SK-N-SH (cell line): Measurements from ENCODE around the gene EXOG. TPM values are rescaled to one million over a fixed set of nuclear protein-coding genes. Genes with fewer than 3 reads are reported as not detected.

Experiments used
- CTCF ChIA-PET: fragments of 300-600, 350-600 bp; formaldehyde crosslinking; extraction: SDS; loops from one replicate; lab custom pipeline; 2021; lab: Yijun Ruan, JAX
- POLR2A ChIA-PET: fragments of 350-600 bp; sonication (Branson Sonifier 250); formaldehyde crosslinking; extraction: SDS; loops from one replicate; lab custom pipeline; 2020; ENCODE audit warnings: antibody characterized with exemption, inconsistent platforms; lab: Yijun Ruan, JAX
- DNase-seq: peaks from one replicate; pipeline ENCODE4 v3.0.0; 2012
- H2AFZ ChIP-seq: fragments of 200-600 bp; sonication (generic); 2 replicates; pipeline ENCODE4 v1.8.1; 2016; ENCODE audit warnings: antibody characterized with exemption, mild to moderate bottlenecking, low read depth
- H3F3A ChIP-seq: fragments of 200-600 bp; sonication (generic); replicated peaks from 2 replicates; pipeline ENCODE3; 2016; ENCODE audit warnings: antibody characterized with exemption, mild to moderate bottlenecking; ENCODE audit not compliant: insufficient read depth
- H3K27ac ChIP-seq, 2 experiments: fragments of 200-500 bp in 1 of 2; fragments of 200-600 bp in 1 of 2; sonication (Bioruptor generic) in 1 of 2; sonication (generic), shearing (Covaris generic) in 1 of 2; 2 replicates each; pipeline versions ENCODE4 v1.5.1 to v1.6.1; 2014 to 2016; ENCODE audit warnings: low read depth in 2 of 2, inconsistent platforms in 1 of 2, low read length in 1 of 2, mild to moderate bottlenecking in 1 of 2, mixed read lengths in 1 of 2
- H3K27me3 ChIP-seq: fragments of 200-600 bp; sonication (generic), shearing (Covaris generic); 2 replicates; pipeline ENCODE4 v1.6.1; 2016; ENCODE audit warnings: mixed run types; ENCODE audit not compliant: insufficient read depth
- H3K36me3 ChIP-seq, 2 experiments: fragments of 200-500 bp in 1 of 2; fragments of 200-600 bp in 1 of 2; sonication (Bioruptor generic) in 1 of 2; sonication (generic) in 1 of 2; replicated peaks in 1 of 2; 2 replicates each; pipeline versions ENCODE3 to v1.5.1; 2014 to 2016; ENCODE audit warnings: low read length in 1 of 2, mild to moderate bottlenecking in 1 of 2; ENCODE audit not compliant: insufficient read depth in 2 of 2, control insufficient read depth in 1 of 2
- H3K4me1 ChIP-seq, 2 experiments: fragments of 200-500 bp in 1 of 2; fragments of 200-600 bp in 1 of 2; sonication (Bioruptor generic) in 1 of 2; sonication (generic), shearing (Covaris generic) in 1 of 2; 2 replicates each; pipeline versions ENCODE4 v1.5.1 to v1.6.1; 2014 to 2016; ENCODE audit warnings: low read depth in 1 of 2, low read length in 1 of 2, mixed run types in 1 of 2; ENCODE audit not compliant: insufficient read depth in 2 of 2, control insufficient read depth in 1 of 2
- H3K4me2 ChIP-seq: fragments of 200-600 bp; sonication (generic), shearing (Covaris generic); 2 replicates; pipeline ENCODE4 v1.6.1; 2017; ENCODE audit warnings: mixed run types
- H3K4me3 ChIP-seq, 2 experiments: fragments of 200-500 bp in 1 of 2; fragments of 200-600 bp in 1 of 2; sonication (Bioruptor generic) in 1 of 2; sonication (generic), shearing (Covaris generic) in 1 of 2; 2 replicates each; pipeline versions ENCODE4 v1.5.1 to v1.8.1; 2014 to 2016; ENCODE audit warnings: low read depth in 2 of 2, inconsistent platforms in 1 of 2, low read length in 1 of 2, mild to moderate bottlenecking in 1 of 2, mixed read lengths in 1 of 2, moderate library complexity in 1 of 2
- H3K79me2 ChIP-seq: fragments of 200-600 bp; sonication (generic); 2 replicates; pipeline ENCODE4 v1.8.1; 2017; ENCODE audit warnings: mild to moderate bottlenecking; ENCODE audit not compliant: insufficient read depth
- H3K9ac ChIP-seq: fragments of 200-600 bp; sonication (generic); 2 replicates; pipeline ENCODE4 v1.6.1; 2017; ENCODE audit warnings: mixed run types
- H3K9me2 ChIP-seq: fragments of 200-600 bp; sonication (generic); 2 replicates; pipeline ENCODE4 v1.6.1; 2017; ENCODE audit warnings: mixed run types
- H3K9me3 ChIP-seq: fragments of 200-600 bp; sonication (generic); 2 replicates; pipeline ENCODE4 v1.6.1; 2017; ENCODE audit warnings: mixed run types, mild to moderate bottlenecking, moderate library complexity
- H4K20me1 ChIP-seq: fragments of 200-600 bp; sonication (generic); 2 replicates; pipeline ENCODE4 v1.6.1; 2017; ENCODE audit warnings: mild to moderate bottlenecking, mixed run types; ENCODE audit not compliant: insufficient read depth
- FOSL2 ChIP-seq: IDR thresholded peaks from 2 replicates; pipeline ENCODE4 v1.4.0; 2012; ENCODE audit warnings: low read depth, mild to moderate bottlenecking, moderate library complexity, borderline replicate concordance
- FOXM1 ChIP-seq: IDR thresholded peaks from 2 replicates; pipeline ENCODE4 v1.4.0; 2012; ENCODE audit warnings: low read depth, mild to moderate bottlenecking
- GABPA ChIP-seq: IDR thresholded peaks from 2 replicates; pipeline ENCODE4 v1.4.0; 2012; ENCODE audit warnings: low read depth, mild to moderate bottlenecking
- GATA2 ChIP-seq: sonication (generic); formaldehyde crosslinking; IDR thresholded peaks from 2 replicates; pipeline ENCODE4 v1.5.0; 2020; ENCODE audit warnings: mild to moderate bottlenecking, missing genetic modification reagents
- JUND ChIP-seq: IDR thresholded peaks from 2 replicates; pipeline ENCODE4 v1.4.0; 2012
- MEF2A ChIP-seq: IDR thresholded peaks from 2 replicates; pipeline ENCODE4 v1.4.0; 2012; ENCODE audit warnings: low read depth, borderline replicate concordance
- MXI1 ChIP-seq: IDR thresholded peaks from 2 replicates; pipeline ENCODE4 v1.6.1; 2012; ENCODE audit warnings: mild to moderate bottlenecking, low read depth, low read length, improper control_type of control experiment
- NFIC ChIP-seq: IDR thresholded peaks from 2 replicates; pipeline ENCODE4 v1.4.0; 2012; ENCODE audit warnings: borderline replicate concordance
- POLR2AphosphoS5 ChIP-seq: IDR thresholded peaks from 2 replicates; pipeline ENCODE4 v1.6.1; 2012; ENCODE audit warnings: low read depth, low read length
- RAD21 ChIP-seq: IDR thresholded peaks from 2 replicates; pipeline ENCODE4 v1.6.1; 2012; ENCODE audit warnings: mild to moderate bottlenecking, low read length
- SIN3A ChIP-seq: IDR thresholded peaks from 2 replicates; pipeline ENCODE4 v1.6.1; 2012; ENCODE audit warnings: low read depth, mild to moderate bottlenecking, low read length, moderate library complexity, borderline replicate concordance
- TEAD4 ChIP-seq: IDR thresholded peaks from 2 replicates; pipeline ENCODE4 v1.4.0; 2012; ENCODE audit warnings: mild to moderate bottlenecking, borderline replicate concordance; ENCODE audit not compliant: insufficient read depth
- USF1 ChIP-seq: IDR thresholded peaks from 2 replicates; pipeline ENCODE4 v1.4.0; 2012; ENCODE audit warnings: low read depth, borderline replicate concordance
- YY1 ChIP-seq: IDR thresholded peaks from 2 replicates; pipeline ENCODE4 v1.4.0; 2012; ENCODE audit warnings: low read depth, mild to moderate bottlenecking
- WGBS: methylation state at CpG from one replicate; pipeline ENCODE4 v1.1.6; 2017; ENCODE audit warnings: low lambda C conversion rate; 5-methylcytosine and 5-hydroxymethylcytosine counted together
- polyA plus RNA-seq, 3 experiments: library from polyadenylated mRNA; depleted of rRNA; stranded (reverse); fragments of >200 nt; gene quantifications; 2 replicates each; pipeline ENCODE4 v1.2.3, GENCODE V29; 2012
- TF ChIP-seq, protein P1 (sequence below): fragments of 150-350 bp; IDR thresholded peaks from 2 replicates; pipeline ENCODE4 v1.6.1; 2016; ENCODE audit warnings: mild to moderate bottlenecking, low read depth, low read length
- TF ChIP-seq, protein P2 (sequence below): IDR thresholded peaks from 2 replicates; pipeline ENCODE4 v1.4.0; 2012; ENCODE audit warnings: low read depth, borderline replicate concordance

The EXOG gene
- polyA plus RNA-seq, 1 of the 3 experiments (the other 2 are of a cell fraction): 6.2 TPM

DNA sequence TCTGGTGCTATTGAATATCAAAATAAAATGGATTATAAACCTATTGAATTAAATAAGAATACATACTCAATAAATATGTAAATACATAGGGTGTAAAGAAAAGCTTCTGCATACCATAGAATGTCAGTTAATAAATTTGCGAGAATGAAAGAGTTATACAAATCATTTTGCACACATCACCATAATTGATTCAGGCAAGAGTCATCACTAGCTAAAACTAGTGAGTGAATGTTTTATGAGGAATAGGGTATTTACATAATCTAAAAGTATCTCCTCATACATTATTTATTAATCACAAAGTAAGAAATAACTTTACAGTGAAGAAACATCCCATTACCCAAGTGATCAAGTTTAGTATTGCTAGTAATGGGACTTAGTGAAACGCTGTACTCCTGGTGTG is 13.6 kb downstream of the EXOG start:
- Histone ChIP-seq H3K79me2 (no peaks in the 10 kb centered on the region), H3K9me3 (no peaks in the 10 kb centered on the region), H3F3A (no peaks in the 10 kb centered on the region), H2AFZ (no peak overlapping the region), H3K27me3 (no peaks in the 10 kb centered on the region)
- CTCF ChIA-PET: interaction anchor here (1.4 to 7.7 kb wide), 4 partner anchors 10 to 146 kb away, joined by 9 to 65 read pairs (median 13); partner anchors contain the start of gene EXOG
- POLR2A ChIA-PET: no interaction called here
- TF ChIP-seq YY1 (no peak), TEAD4 (no peak), RAD21 (no peak), MXI1 (no peak), MEF2A (no peak), USF1 (no peak), POLR2AphosphoS5 (no peak), JUND (no peak), GABPA (no peak), FOSL2 (no peak), GATA2 (no peak), SIN3A (no peak)
- TF ChIP-seq, protein P1, sequence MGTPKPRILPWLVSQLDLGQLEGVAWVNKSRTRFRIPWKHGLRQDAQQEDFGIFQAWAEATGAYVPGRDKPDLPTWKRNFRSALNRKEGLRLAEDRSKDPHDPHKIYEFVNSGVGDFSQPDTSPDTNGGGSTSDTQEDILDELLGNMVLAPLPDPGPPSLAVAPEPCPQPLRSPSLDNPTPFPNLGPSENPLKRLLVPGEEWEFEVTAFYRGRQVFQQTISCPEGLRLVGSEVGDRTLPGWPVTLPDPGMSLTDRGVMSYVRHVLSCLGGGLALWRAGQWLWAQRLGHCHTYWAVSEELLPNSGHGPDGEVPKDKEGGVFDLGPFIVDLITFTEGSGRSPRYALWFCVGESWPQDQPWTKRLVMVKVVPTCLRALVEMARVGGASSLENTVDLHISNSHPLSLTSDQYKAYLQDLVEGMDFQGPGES: no peak
- TF ChIP-seq, protein P2, sequence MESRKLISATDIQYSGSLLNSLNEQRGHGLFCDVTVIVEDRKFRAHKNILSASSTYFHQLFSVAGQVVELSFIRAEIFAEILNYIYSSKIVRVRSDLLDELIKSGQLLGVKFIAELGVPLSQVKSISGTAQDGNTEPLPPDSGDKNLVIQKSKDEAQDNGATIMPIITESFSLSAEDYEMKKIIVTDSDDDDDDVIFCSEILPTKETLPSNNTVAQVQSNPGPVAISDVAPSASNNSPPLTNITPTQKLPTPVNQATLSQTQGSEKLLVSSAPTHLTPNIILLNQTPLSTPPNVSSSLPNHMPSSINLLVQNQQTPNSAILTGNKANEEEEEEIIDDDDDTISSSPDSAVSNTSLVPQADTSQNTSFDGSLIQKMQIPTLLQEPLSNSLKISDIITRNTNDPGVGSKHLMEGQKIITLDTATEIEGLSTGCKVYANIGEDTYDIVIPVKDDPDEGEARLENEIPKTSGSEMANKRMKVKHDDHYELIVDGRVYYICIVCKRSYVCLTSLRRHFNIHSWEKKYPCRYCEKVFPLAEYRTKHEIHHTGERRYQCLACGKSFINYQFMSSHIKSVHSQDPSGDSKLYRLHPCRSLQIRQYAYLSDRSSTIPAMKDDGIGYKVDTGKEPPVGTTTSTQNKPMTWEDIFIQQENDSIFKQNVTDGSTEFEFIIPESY: no peak
- TF ChIP-seq, all 33 proteins: peak for 0
- 96% methylated on average over 2 of the region's 2 CpGs for WGBS
- no peak overlapping the region for H3K4me2 ChIP-seq
- H3K36me3 ChIP-seq: peaks cover 60 to 65% of the 10 kb centered on the region in 2 experiments
- no peak for DNase-seq
- H3K4me3 ChIP-seq: no peak overlapping the region
- H3K4me1 ChIP-seq: no peaks in the 10 kb centered on the region; a peak in 1 of 4 replicates
- no peaks in the 10 kb centered on the region for H3K9me2 ChIP-seq
- no peak overlapping the region for H3K27ac ChIP-seq
- no peaks in the 10 kb centered on the region for H4K20me1 ChIP-seq
- no peak overlapping the region for H3K9ac ChIP-seq

GRCh38 chr3:38510631-38511030 is 14.5 kb downstream of the EXOG start:
- H3F3A ChIP-seq: no peaks in the 10 kb centered on the region
- TF ChIP-seq NFIC (no peak), YY1 (no peak), RAD21 (no peak), FOXM1 (no peak)
- POLR2A ChIA-PET: no interaction called here
- H2AFZ ChIP-seq: no peak overlapping the region
- H3K9me3 ChIP-seq: no peaks in the 10 kb centered on the region
- no peaks in the 10 kb centered on the region for H3K79me2 ChIP-seq
- H3K9me2 ChIP-seq: no peaks in the 10 kb centered on the region
- CTCF ChIA-PET: interaction anchor here (0.9 to 7.7 kb wide), 5 partner anchors 10 to 333 kb away, joined by 3 to 65 read pairs (median 11); partner anchors contain the start of gene EXOG
- no peaks in the 10 kb centered on the region for H4K20me1 ChIP-seq
- no peak overlapping the region for H3K27ac ChIP-seq
- H3K27me3 ChIP-seq: no peaks in the 10 kb centered on the region
- H3K4me2 ChIP-seq: no peak overlapping the region
- no peak overlapping the region for H3K4me3 ChIP-seq
- no peak overlapping the region for H3K9ac ChIP-seq
- DNase-seq: no peak
- H3K36me3 ChIP-seq: peaks cover 55 to 65% of the 10 kb centered on the region in 2 experiments
- no peaks in the 10 kb centered on the region; a peak in 1 of 4 replicates for H3K4me1 ChIP-seq
